Activated CD8-positive, alpha-beta T cell treated with anti-CD3 and anti-CD28 coated beads, Interleukin-2, amount 10 ng/mL, durations not matched to agents 7 days and 5 days (primary cell): Measurements from ENCODE around the gene GXYLT2. TPM values are rescaled to one million over a fixed set of nuclear protein-coding genes. Genes with fewer than 3 reads are reported as not detected.
A peak's percentile ranks its signal among the peaks of the same experiment; 100 is the strongest.
"Not testable (repeated sequence)": the region's sequence is repeated elsewhere in the genome, so short reads cannot be mapped to it uniquely, and the experiment has no call there.

ENCODE experiments used
- ATAC-seq: fragments of 150-1000 bp; cut with Tn5 transposase; one replicate; pipeline ENCODE4 v1.10.0; 2021; ENCODE audit warnings: moderate library complexity
- CTCF ChIA-PET: fragments of 350-600 bp; sonication (Branson Sonifier 250); formaldehyde crosslinking; loops from one replicate; lab custom pipeline; 2021; ENCODE audit warnings: antibody characterized with exemption; lab: Charles Lee
- POLR2A ChIA-PET: fragments of 350-600 bp; sonication (Branson Sonifier 250); formaldehyde crosslinking; loops from one replicate; lab custom pipeline; 2021; ENCODE audit warnings: antibody characterized with exemption; lab: Charles Lee
- DNase-seq: peaks from one replicate; pipeline ENCODE4 v3.0.0-alpha.2; 2020
- H3K27ac Mint-ChIP-seq: one replicate; pipeline ENCODE4 v1.8.0; 2021; ENCODE audit warnings: mild to moderate bottlenecking, mixed read lengths
- H3K27me3 Mint-ChIP-seq: one replicate; pipeline ENCODE4 v1.8.0; 2021; ENCODE audit warnings: low read depth, mixed read lengths
- H3K36me3 Mint-ChIP-seq: one replicate; pipeline ENCODE4 v1.8.0; 2021; ENCODE audit warnings: low read depth, mixed read lengths
- H3K4me1 Mint-ChIP-seq: one replicate; pipeline ENCODE4 v1.8.0; 2021; ENCODE audit warnings: low read depth, mixed read lengths
- H3K4me3 Mint-ChIP-seq: one replicate; pipeline ENCODE4 v1.8.0; 2021; ENCODE audit warnings: mild to moderate bottlenecking, mixed read lengths
- H3K9me3 Mint-ChIP-seq: one replicate; pipeline ENCODE4 v1.8.0; 2022; ENCODE audit warnings: mixed read lengths; ENCODE audit not compliant: insufficient read depth
- total RNA-seq, 2 experiments: library from RNA; stranded (reverse); gene quantifications; one replicate each; pipeline ENCODE4 v1.2.3, GENCODE V29; 2021

Gene GXYLT2
- total RNA-seq, 2 experiments from 2014 or later, result not detected

DNA sequence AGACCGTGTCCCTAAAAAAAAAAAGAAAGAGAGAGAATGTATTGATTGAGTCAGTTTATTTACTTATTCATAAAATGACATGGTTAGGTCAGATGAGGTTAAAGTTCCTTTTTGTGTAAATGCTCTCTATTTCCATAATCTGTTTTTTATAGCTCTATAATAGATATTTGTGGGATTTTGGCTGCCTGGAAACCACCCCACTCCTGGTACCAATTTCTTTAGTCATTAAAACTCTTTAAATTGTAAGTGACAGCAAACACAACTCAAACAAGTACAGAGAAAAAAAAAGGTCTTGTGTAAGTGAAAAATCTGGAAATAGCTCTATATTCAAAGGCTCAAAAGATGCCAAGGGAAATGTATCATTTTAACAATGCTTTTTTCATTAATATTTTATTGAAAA, 97.7 kb downstream of the GXYLT2 start:
- ChIA-PET POLR2A (no interaction called here), CTCF (no interaction called here)
- no peaks in the 10 kb centered on the region for H3K36me3 Mint-ChIP-seq
- no peaks in the 10 kb centered on the region for H3K4me1 Mint-ChIP-seq
- peaks cover 8% of the 10 kb centered on the region for H3K9me3 Mint-ChIP-seq
- H3K27ac Mint-ChIP-seq, result no peak overlapping the region
- H3K4me3 Mint-ChIP-seq, result no peak overlapping the region
- H3K27me3 Mint-ChIP-seq, result peaks cover 6% of the 10 kb centered on the region
- ATAC-seq (no peak), DNase-seq (no peak)

DNA sequence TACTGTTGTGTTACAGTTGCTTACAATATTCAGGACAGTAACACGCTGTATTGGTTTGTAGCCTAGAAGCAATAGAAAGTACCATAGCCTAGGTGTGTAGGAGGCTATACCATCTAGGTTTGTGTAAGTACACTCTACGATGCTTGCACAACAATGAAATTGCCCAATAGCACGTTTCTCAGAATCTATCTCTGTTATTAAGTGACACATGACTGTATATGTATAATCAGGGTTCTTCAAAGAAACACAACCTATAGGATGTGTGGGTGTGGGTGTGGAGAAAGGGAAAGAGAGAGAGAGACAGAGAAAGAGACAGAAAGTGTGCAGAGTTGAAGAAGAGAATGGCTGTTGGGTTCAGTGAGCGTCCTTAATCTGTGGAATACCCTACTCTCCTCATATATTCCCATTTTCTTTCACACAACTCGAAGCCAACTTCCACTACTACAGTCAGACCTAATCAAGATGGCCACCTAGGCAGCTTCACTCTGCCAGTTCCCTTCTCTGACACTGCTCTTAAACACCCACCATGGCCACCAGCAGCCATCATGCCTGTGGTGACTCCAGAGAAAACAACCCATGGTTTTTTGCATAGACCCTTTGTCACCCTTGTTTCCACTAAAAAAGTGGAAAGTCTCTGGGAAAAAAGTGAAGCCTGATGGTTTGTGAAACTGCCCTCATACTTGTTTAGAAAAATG, 103.0 kb downstream of the GXYLT2 start:
- Mint-ChIP-seq H3K27ac (no peak overlapping the region), H3K36me3 (no peaks in the 10 kb centered on the region), H3K4me1 (no peaks in the 10 kb centered on the region), H3K4me3 (no peak overlapping the region), H3K27me3 (no peaks in the 10 kb centered on the region), H3K9me3 (peaks cover 4% of the 10 kb centered on the region)
- CTCF ChIA-PET, result interaction anchor here (0.7 kb wide), 1 partner anchor 155 kb away, joined by 3 read pairs; no protein-coding TSS in a partner anchor
- ATAC-seq, result no peak
- POLR2A ChIA-PET, result no interaction called here
- no peak for DNase-seq

DNA sequence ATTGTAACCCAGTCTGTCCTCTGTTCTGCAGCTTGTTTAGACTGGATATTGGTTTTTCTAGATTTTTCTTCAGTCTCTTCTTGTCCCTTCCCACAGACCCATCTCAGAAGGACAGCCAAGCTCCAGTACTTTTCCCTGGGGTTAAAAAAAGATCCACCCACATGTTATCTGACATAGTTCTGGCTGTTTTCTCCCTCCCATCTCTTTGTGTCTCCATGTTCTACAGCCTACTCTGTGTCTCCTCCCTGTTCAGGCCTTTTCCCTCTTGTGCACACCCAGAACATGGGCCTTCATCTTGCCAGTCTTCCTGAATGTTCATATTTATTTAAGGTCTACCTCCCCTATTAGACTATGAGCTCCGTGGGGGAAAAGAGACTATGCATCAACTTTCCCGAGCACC, 103.7 kb downstream of the GXYLT2 start:
- no peaks in the 10 kb centered on the region for H3K9me3 Mint-ChIP-seq
- ChIA-PET CTCF (interaction anchor here (1.9 kb wide), 1 partner anchor 65 kb away, joined by 5 read pairs; no protein-coding TSS in a partner anchor), POLR2A (no interaction called here)
- no peak overlapping the region for H3K4me3 Mint-ChIP-seq
- DNase-seq (no peak), ATAC-seq (no peak)
- no peaks in the 10 kb centered on the region for H3K27me3 Mint-ChIP-seq
- H3K4me1 Mint-ChIP-seq, result peaks cover 4% of the 10 kb centered on the region
- H3K36me3 Mint-ChIP-seq, result no peaks in the 10 kb centered on the region
- H3K27ac Mint-ChIP-seq, result no peak overlapping the region

DNA sequence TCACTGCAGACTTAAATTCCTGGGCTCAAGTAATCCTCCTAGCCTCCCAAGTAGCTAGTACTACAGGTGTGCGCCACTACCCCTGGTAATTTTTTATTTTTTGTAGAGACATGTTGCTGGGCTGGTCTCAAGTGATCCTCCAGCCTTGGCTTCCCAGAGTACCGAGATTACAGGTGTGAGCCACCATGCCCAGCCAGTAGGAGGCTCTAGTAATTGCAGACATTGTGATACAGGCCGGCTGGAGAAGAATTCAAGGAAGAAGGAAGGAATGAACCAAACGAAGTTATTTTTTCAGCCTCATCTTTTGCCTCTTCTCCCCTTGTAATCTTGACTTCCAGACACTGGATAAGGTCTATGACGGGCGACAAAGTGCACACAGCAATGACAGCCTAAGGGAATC, 105.5 kb downstream of the GXYLT2 start:
- no peak for DNase-seq

DNA sequence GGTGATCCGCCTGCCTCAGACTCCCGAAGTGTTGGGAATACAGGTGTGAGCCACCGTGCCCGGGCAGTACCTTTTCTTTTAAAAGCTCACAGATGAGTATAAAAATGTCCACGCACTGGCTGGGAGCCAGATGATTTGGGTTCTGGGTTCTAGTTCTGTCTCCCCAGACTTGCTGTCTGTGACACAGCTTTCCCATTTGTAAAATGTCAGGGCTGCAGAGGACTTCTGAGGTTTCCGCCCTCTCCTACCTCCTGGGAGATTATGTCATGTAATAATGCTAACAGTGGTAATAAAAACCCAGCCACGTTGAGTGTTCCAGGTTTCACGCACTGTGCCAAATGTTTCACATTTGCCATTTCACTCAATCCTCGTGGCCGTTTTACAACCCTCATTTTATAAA, 107.5 kb downstream of the GXYLT2 start:
- Mint-ChIP-seq H3K4me1 (peaks cover 22% of the 10 kb centered on the region), H3K4me3 (peak overlapping the region; percentile 35), H3K27me3 (no peaks in the 10 kb centered on the region), H3K9me3 (no peaks in the 10 kb centered on the region), H3K36me3 (peaks cover 19% of the 10 kb centered on the region), H3K27ac (no peak overlapping the region)
- CTCF ChIA-PET, result interaction anchor here (0.7 to 2.1 kb wide), 3 partner anchors 49 to 579 kb away, joined by 3 to 5 read pairs (median 3); no protein-coding TSS in a partner anchor
- no peak for DNase-seq
- POLR2A ChIA-PET, result interaction anchor here (1.3 kb wide), 1 partner anchor 14 kb away, joined by 3 read pairs; no protein-coding TSS in a partner anchor
- ATAC-seq, result no peak

More for the DNA sequence above, 105.5 kb downstream of the GXYLT2 start:
- Mint-ChIP-seq H3K27me3 (no peaks in the 10 kb centered on the region), H3K36me3 (peaks cover 7% of the 10 kb centered on the region), H3K4me1 (peaks cover 5% of the 10 kb centered on the region), H3K9me3 (no peaks in the 10 kb centered on the region), H3K4me3 (no peak overlapping the region), H3K27ac (no peak overlapping the region)
- ATAC-seq, result no peak
- CTCF ChIA-PET, result interaction anchor here (1.2 to 1.9 kb wide), 2 partner anchors 63 to 64 kb away, joined by 5 read pairs; no protein-coding TSS in a partner anchor
- POLR2A ChIA-PET, result interaction anchor here (0.8 kb wide), 1 partner anchor 10 kb away, joined by 3 read pairs; no protein-coding TSS in a partner anchor

DNA sequence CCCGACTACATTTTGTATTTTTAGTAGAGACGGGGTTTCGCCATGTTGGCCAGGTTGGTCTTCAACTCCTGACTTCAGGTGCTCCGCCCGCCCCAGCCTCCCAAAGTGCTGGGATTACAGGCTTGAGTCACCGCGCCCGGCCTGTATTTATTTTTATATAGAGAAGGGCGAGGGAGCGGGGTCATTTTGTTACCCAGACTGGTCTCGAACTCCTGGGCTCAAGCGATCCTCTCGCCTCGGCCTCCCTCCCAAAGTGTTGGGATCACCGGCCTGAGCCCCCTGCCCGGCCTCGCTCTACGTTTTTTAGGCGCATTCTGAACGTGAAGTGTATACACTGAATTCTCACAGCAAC, 108.3 kb downstream of the GXYLT2 start:
- CTCF ChIA-PET, result interaction anchor here (0.6 to 2.1 kb wide), 2 partner anchors 61 to 90 kb away, joined by 4 to 5 read pairs; no protein-coding TSS in a partner anchor
- Mint-ChIP-seq H3K4me3 (peak overlapping the region; percentile 86), H3K9me3 (no peaks in the 10 kb centered on the region), H3K27ac (peak overlapping the region; percentile 93), H3K27me3 (no peaks in the 10 kb centered on the region), H3K4me1 (peaks cover 29% of the 10 kb centered on the region), H3K36me3 (peaks cover 25% of the 10 kb centered on the region)
- DNase-seq (peak; percentile 23), ATAC-seq (no peak)
- POLR2A ChIA-PET, result interaction anchor here (0.7 to 1.7 kb wide), 9 partner anchors 14 to 148 kb away, joined by 3 to 6 read pairs (median 3); partner anchors contain the start of gene SHQ1

DNA sequence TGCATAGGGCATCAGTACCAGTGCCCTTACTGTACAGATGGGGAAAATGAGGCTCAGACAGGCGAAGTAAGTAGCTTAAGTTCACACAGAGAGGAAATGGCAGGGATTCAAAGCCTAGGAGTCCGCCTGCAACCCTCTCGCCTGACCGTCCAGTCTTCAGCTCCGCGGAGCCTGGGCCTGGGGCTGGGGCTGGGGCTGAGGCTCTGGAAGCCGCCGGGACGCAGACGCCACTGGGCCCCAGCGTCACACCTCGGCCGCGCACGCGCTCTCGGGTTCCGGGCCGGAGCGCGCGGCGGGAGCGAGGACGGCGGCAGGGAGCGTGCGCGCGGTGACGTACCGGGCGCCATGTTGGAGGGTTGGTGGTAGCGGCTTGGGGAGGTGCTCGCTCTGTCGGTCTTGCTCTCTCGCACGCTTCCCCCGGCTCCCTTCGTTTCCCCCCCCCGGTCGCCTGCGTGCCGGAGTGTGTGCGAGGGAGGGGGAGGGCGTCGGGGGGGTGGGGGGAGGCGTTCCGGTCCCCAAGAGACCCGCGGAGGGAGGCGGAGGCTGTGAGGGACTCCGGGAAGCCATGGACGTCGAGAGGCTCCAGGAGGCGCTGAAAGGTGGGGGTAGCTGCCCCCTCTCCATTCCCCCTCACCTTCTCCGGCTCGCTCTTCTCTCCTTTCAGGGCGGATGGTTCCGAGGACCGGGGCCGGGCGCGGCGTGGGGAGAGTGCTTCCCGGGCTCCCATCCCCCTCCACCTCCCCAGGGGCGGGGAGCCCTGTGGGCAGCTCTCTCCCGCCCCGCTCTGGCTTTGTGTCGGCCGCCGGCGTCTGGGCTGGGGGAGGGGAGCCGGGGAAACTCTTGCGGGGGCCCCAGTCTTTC, 108.9 kb downstream of the GXYLT2 start, which contains the start of gene PPP4R2:
Gene PPP4R2 (plus strand): TSS at position 339 of the 861 bp plus-strand sequence. CDS start 227 bp downstream, at position 566.
- POLR2A ChIA-PET, result interaction anchor here (0.7 to 1.7 kb wide), 11 partner anchors 12 to 149 kb away, joined by 3 to 6 read pairs (median 3); partner anchors contain the start of gene SHQ1

DNA sequence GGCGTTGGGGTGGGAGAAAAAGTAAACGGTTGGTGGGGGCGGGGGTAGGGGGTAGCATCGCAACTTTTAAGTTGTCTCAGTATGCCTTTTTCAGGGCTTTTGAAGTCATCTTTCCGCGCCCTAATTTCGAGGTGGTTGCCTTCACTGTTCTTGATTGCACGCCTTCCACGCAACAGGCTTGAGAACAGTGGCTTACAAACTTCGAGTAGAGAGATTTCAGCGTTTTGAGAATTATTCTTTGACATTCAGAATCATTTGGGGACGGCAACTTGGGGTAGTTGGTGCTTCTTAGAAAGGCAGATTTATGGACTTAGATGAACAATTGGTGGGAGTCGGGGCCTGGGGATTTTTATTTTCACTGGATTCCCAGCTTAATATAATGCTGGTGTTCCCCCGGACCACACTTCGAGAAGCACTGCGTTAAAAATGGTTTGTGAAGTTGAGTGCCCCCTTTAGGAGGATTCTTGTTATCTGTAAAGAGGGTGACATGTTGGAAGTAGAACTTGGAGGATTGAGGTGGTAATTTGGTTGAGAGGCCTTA, 109.6 kb downstream of the GXYLT2 start:
- H3K36me3 Mint-ChIP-seq, result peaks cover 35% of the 10 kb centered on the region
- peak overlapping the region; percentile 93 for H3K27ac Mint-ChIP-seq
- no peaks in the 10 kb centered on the region for H3K27me3 Mint-ChIP-seq
- POLR2A ChIA-PET, result interaction anchor here (0.9 to 1.7 kb wide), 6 partner anchors 11 to 55 kb away, joined by 3 to 6 read pairs (median 4); no protein-coding TSS in a partner anchor
- DNase-seq (peak; percentile 56), ATAC-seq (peak; percentile 23)
- CTCF ChIA-PET, result interaction anchor here (0.7 to 4.8 kb wide), 8 partner anchors 9 to 175 kb away, joined by 3 to 55 read pairs (median 4); no protein-coding TSS in a partner anchor
- H3K9me3 Mint-ChIP-seq, result no peaks in the 10 kb centered on the region
- H3K4me3 Mint-ChIP-seq, result peak overlapping the region; percentile 86
- H3K4me1 Mint-ChIP-seq, result peaks cover 36% of the 10 kb centered on the region

More for the DNA sequence above, 108.9 kb downstream of the GXYLT2 start, which contains the start of gene PPP4R2:
- H3K4me3 Mint-ChIP-seq, result peak within 1 kb of the TSS; percentile 86
- peaks cover 28% of the 10 kb centered on the region for H3K36me3 Mint-ChIP-seq
- peak within 1 kb of the TSS; percentile 93 for H3K27ac Mint-ChIP-seq
- no peaks in the 10 kb centered on the region for H3K9me3 Mint-ChIP-seq
- ATAC-seq, result peak; percentile 87
- H3K4me1 Mint-ChIP-seq, result peaks cover 31% of the 10 kb centered on the region
- H3K27me3 Mint-ChIP-seq, result no peaks in the 10 kb centered on the region
- CTCF ChIA-PET, result interaction anchor here (0.6 to 4.8 kb wide), 8 partner anchors 10 to 174 kb away, joined by 3 to 55 read pairs (median 4); no protein-coding TSS in a partner anchor
- peak; percentile 93 for DNase-seq

DNA sequence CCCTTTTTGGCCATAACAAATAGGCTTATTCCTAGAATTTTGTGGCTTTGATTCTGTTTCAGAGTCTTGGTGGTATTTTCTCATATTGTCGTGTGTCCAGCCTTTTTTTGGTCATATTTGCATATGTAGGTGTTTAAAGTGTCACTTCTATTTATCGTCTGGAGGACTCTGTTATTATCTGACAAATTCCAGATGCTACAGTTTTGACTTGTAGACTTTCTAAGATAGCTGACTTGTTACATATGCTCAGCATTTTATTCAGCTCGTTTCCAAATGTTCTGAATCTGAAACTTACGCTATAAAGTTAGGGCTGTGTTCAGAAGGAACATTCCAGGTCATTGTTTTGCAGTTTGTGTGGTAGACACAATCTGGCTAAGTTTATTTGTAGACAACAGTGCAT, 110.6 kb downstream of the GXYLT2 start:
- peak overlapping the region; percentile 57 for H3K27ac Mint-ChIP-seq
- no peaks in the 10 kb centered on the region for H3K9me3 Mint-ChIP-seq
- CTCF ChIA-PET, result interaction anchor here (0.8 to 4.8 kb wide), 6 partner anchors 8 to 176 kb away, joined by 3 to 55 read pairs (median 6); no protein-coding TSS in a partner anchor
- DNase-seq, result no peak
- no peaks in the 10 kb centered on the region for H3K27me3 Mint-ChIP-seq
- no peak for ATAC-seq
- H3K4me3 Mint-ChIP-seq, result peak overlapping the region; percentile 86
- POLR2A ChIA-PET, result no interaction called here
- H3K4me1 Mint-ChIP-seq, result peaks cover 38% of the 10 kb centered on the region
- peaks cover 42% of the 10 kb centered on the region for H3K36me3 Mint-ChIP-seq

DNA sequence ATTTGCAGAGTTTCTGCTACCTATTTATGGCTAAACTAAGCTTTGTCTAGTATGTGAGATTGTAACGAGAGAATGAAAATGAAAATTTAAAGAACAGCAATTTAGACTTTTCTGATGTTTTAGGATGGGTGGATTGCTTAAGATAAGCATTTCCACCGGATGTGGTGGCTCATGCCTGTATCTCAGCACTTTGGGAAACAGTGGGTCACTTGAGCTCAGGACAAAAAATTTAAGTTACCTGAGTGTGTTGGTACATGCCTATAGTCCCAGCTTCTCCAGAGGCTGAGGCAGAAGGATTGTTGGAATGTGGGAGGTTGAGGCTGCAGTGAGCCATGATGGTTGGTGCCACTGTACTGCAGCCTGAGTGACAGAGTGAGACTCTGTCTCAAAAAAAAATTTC, 112.1 kb downstream of the GXYLT2 start:
- H3K27ac Mint-ChIP-seq, result peak overlapping the region; percentile 80
- H3K27me3 Mint-ChIP-seq, result no peaks in the 10 kb centered on the region
- ATAC-seq (no peak), DNase-seq (peak; percentile 35)
- CTCF ChIA-PET, result interaction anchor here (0.7 to 4.8 kb wide), 6 partner anchors 25 to 149 kb away, joined by 3 to 55 read pairs (median 5); no protein-coding TSS in a partner anchor
- peak overlapping the region; percentile 86 for H3K4me3 Mint-ChIP-seq
- H3K9me3 Mint-ChIP-seq, result no peaks in the 10 kb centered on the region
- POLR2A ChIA-PET, result no interaction called here
- H3K36me3 Mint-ChIP-seq, result peaks cover 57% of the 10 kb centered on the region
- H3K4me1 Mint-ChIP-seq, result peaks cover 47% of the 10 kb centered on the region

DNA sequence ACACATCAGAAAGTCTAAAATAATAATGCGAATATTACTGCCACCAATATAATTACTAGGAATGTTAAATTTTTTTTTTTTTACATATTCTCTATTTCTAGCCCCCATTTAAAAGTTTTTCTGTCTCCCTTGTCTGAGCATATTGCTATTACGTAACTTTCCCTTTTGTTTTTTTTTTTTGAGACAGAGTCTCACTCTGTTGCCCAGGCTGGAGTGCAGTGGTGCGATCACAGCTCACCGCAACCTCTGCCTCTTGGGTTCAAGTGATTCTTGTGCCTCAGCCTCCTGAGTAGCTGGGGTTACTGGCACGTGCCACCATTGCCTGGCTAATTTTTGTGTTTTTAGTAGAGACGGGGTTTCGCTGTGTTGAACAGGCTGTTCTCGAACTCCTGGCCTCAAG, 115.2 kb downstream of the GXYLT2 start:
- Mint-ChIP-seq H3K4me1 (peaks cover 53% of the 10 kb centered on the region), H3K36me3 (peaks cover 74% of the 10 kb centered on the region)
- H3K9me3 Mint-ChIP-seq, CTCF ChIA-PET, POLR2A ChIA-PET, DNase-seq, H3K27me3 Mint-ChIP-seq, H3K27ac Mint-ChIP-seq, ATAC-seq, H3K4me3 Mint-ChIP-seq: not testable (repeated sequence)
